Small intestine (tissue), 7 donors: Measurements from ENCODE around the gene KRT7. TPM values are rescaled to one million over a fixed set of nuclear protein-coding genes. Genes with fewer than 3 reads are reported as not detected.

Experiments used
- DNase-seq, 2 donors: peaks; one replicate each; pipeline versions ENCODE4 v3.0.0 to v3.0.0-alpha.2; 2013
- FAIRE-seq: peaks from 2 replicates; lab custom pipeline; 2012; peaks lifted over from hg19 to GRCh38; lab: Jason Lieb, UNC
- H3K27ac ChIP-seq, 3 donors: one replicate each; pipeline ENCODE4 v1.5.1; 2013; ENCODE audit warnings: low read length in 2 of 3, mild to moderate bottlenecking in 2 of 3, control low read depth in 1 of 3, inconsistent platforms in 1 of 3, low read depth in 1 of 3, moderate library complexity in 1 of 3
- H3K27me3 ChIP-seq, 3 donors: one replicate each; pipeline ENCODE4 v1.6.1; 2013; ENCODE audit warnings: low read length in 3 of 3, inconsistent platforms in 1 of 3; ENCODE audit not compliant: control insufficient read depth in 3 of 3, insufficient read depth in 3 of 3
- H3K36me3 ChIP-seq, 3 donors: one replicate each; pipeline ENCODE4 v1.6.1; 2013; ENCODE audit warnings: low read length in 3 of 3, inconsistent platforms in 1 of 3, low read depth in 1 of 3, mild to moderate bottlenecking in 1 of 3, moderate library complexity in 1 of 3; ENCODE audit not compliant: control insufficient read depth in 3 of 3, insufficient read depth in 2 of 3
- H3K4me1 ChIP-seq, 3 donors: one replicate each; pipeline ENCODE4 v1.6.1; 2013; ENCODE audit warnings: low read length in 2 of 3, inconsistent platforms in 1 of 3, low read depth in 1 of 3, mild to moderate bottlenecking in 1 of 3, moderate library complexity in 1 of 3; ENCODE audit not compliant: control insufficient read depth in 3 of 3, insufficient read depth in 2 of 3
- H3K4me3 ChIP-seq, 3 donors: one replicate each; pipeline ENCODE4 v1.5.1; 2013; ENCODE audit warnings: low read length in 3 of 3, control low read depth in 1 of 3, inconsistent platforms in 1 of 3, low read depth in 1 of 3, mild to moderate bottlenecking in 1 of 3, moderate library complexity in 1 of 3
- H3K9me3 ChIP-seq, 2 donors: one replicate each; pipeline ENCODE4 v1.6.1; 2013; ENCODE audit warnings: low read depth in 1 of 2, low read length in 1 of 2; ENCODE audit not compliant: control insufficient read depth in 2 of 2, insufficient read depth in 1 of 2
- WGBS, 3 donors: extraction: QIAGEN DNeasy Blood & Tissue Kit; methylation state at CpG; one replicate each; pipeline ENCODE4 v1.1.7; 2013; 5-methylcytosine and 5-hydroxymethylcytosine counted together
- polyA plus RNA-seq, 4 donors: library from polyadenylated mRNA; stranded (reverse) in 3 of 4; unstranded in 1 of 4; fragments of 200-250 nt in 3 of 4; fragments of 120-200 nt in 1 of 4; gene quantifications; one replicate each; pipeline versions ENCODE4 v1.2.1 to v1.2.3, GENCODE V29; 2013
- donor health status: healthy with polysubstance abuse.
- donor health status: control.
- donor health status: control.
- donor health status: Bipolar disorder and iron deficiency.
- donor health status: healthy.

KRT7 gene
- polyA plus RNA-seq, 4 donors: 2.2 to 10.1 (median 3.2) TPM

- no peaks in the 10 kb centered on the region for H3K36me3 ChIP-seq
- H3K4me3 ChIP-seq: no peak overlapping the region
- H3K27ac ChIP-seq: no peak overlapping the region
- no peak for FAIRE-seq
- WGBS, 3 donors: 67 to 84% (median 68%) methylated on average over 3 of the region's 3 CpGs
- H3K27me3 ChIP-seq: no peaks in the 10 kb centered on the region
- DNase-seq: no peak
- no peaks in the 10 kb centered on the region for H3K9me3 ChIP-seq
- peaks cover 0 to 9% (median 0%) of the 10 kb centered on the region in 3 donors for H3K4me1 ChIP-seq
Measured at GRCh38 chr12:52214421-52214802, 18.6 kb upstream of the KRT7 start.

GRCh38 chr12:52215587-52216031, 17.4 kb upstream of the KRT7 start:
- H3K4me3 ChIP-seq: no peak overlapping the region
- no peaks in the 10 kb centered on the region for H3K9me3 ChIP-seq
- WGBS, 3 donors: 60 to 71% (median 63%) methylated on average over 7 of the region's 7 CpGs
- H3K36me3 ChIP-seq: no peaks in the 10 kb centered on the region
- DNase-seq: no peak
- H3K27ac ChIP-seq: no peak overlapping the region
- H3K27me3 ChIP-seq: peaks cover 0 to 2% (median 0%) of the 10 kb centered on the region in 3 donors
- FAIRE-seq: no peak
- peaks cover 0 to 9% (median 0%) of the 10 kb centered on the region in 3 donors for H3K4me1 ChIP-seq

- Histone ChIP-seq H3K36me3 (no peaks in the 10 kb centered on the region), H3K27me3 (peaks cover 0 to 4% (median 0%) of the 10 kb centered on the region in 3 donors), H3K27ac (no peak overlapping the region), H3K4me3 (no peak overlapping the region), H3K9me3 (no peaks in the 10 kb centered on the region), H3K4me1 (peaks cover 0 to 9% (median 0%) of the 10 kb centered on the region in 3 donors)
- FAIRE-seq (no peak), DNase-seq (no peak)
- WGBS, 3 donors: 30 to 52% (median 40%) methylated on average over 4 of the region's 4 CpGs
Measured at GRCh38 chr12:52216100-52216499, 16.9 kb upstream of the KRT7 start.

GRCh38 chr12:52216807-52217206, 16.2 kb upstream of the KRT7 start:
- peaks cover 0 to 11% (median 0%) of the 10 kb centered on the region in 3 donors for H3K4me1 ChIP-seq
- FAIRE-seq: no peak
- no peaks in the 10 kb centered on the region for H3K36me3 ChIP-seq
- no peak overlapping the region for H3K27ac ChIP-seq
- no peak for DNase-seq
- H3K9me3 ChIP-seq: no peaks in the 10 kb centered on the region
- H3K27me3 ChIP-seq: peaks cover 0 to 4% (median 0%) of the 10 kb centered on the region in 3 donors
- 0 to 8% (median 0%) methylated on average over 1 of the region's 1 CpG for WGBS, 3 donors
- no peak overlapping the region for H3K4me3 ChIP-seq

- DNase-seq (peak; percentile 68 to 69), FAIRE-seq (no peak)
- 4 to 21% (median 12%) methylated on average over 5 of the region's 5 CpGs for WGBS, 3 donors
- Histone ChIP-seq H3K36me3 (no peaks in the 10 kb centered on the region), H3K9me3 (no peaks in the 10 kb centered on the region), H3K4me3 (no peak overlapping the region), H3K27ac (peak overlapping the region in 1 of 3 donors; percentile 19), H3K27me3 (peaks cover 0 to 4% (median 0%) of the 10 kb centered on the region in 3 donors), H3K4me1 (peaks cover 0 to 16% (median 0%) of the 10 kb centered on the region in 3 donors)
Measured at GRCh38 chr12:52217223-52217622, 15.8 kb upstream of the KRT7 start.

GRCh38 chr12:52218001-52218400, 15.0 kb upstream of the KRT7 start:
- no peak for DNase-seq
- 58 to 83% (median 68%) methylated on average over 4 of the region's 4 CpGs for WGBS, 3 donors
- Histone ChIP-seq H3K27me3 (peaks cover 0 to 4% (median 0%) of the 10 kb centered on the region in 3 donors), H3K9me3 (no peaks in the 10 kb centered on the region), H3K36me3 (no peaks in the 10 kb centered on the region), H3K27ac (no peak overlapping the region), H3K4me1 (peaks cover 0 to 20% (median 0%) of the 10 kb centered on the region in 3 donors), H3K4me3 (no peak overlapping the region)
- no peak for FAIRE-seq

GRCh38 chr12:52220477-52220876, 12.6 kb upstream of the KRT7 start:
- Histone ChIP-seq H3K27ac (no peak overlapping the region), H3K4me3 (no peak overlapping the region), H3K36me3 (no peaks in the 10 kb centered on the region), H3K27me3 (peaks cover 0 to 7% (median 0%) of the 10 kb centered on the region in 3 donors), H3K4me1 (peaks cover 0 to 25% (median 0%) of the 10 kb centered on the region in 3 donors), H3K9me3 (no peaks in the 10 kb centered on the region)
- WGBS, 3 donors: 71 to 76% (median 73%) methylated on average over 3 of the region's 3 CpGs
- DNase-seq (no peak), FAIRE-seq (no peak)

GRCh38 chr12:52221070-52221781, 11.8 kb upstream of the KRT7 start:
- H3K9me3 ChIP-seq: no peaks in the 10 kb centered on the region
- H3K36me3 ChIP-seq: no peaks in the 10 kb centered on the region
- H3K27ac ChIP-seq: no peak overlapping the region
- DNase-seq: no peak
- FAIRE-seq: no peak
- H3K4me3 ChIP-seq: no peak overlapping the region
- peaks cover 0 to 25% (median 0%) of the 10 kb centered on the region in 3 donors for H3K4me1 ChIP-seq
- peaks cover 0 to 7% (median 0%) of the 10 kb centered on the region in 3 donors for H3K27me3 ChIP-seq
- WGBS, 3 donors: 27 to 66% (median 39%) methylated on average over 4 of the region's 4 CpGs
